T follicular helper cell (primary cell): ENCODE results near the gene ATP23.

Experiments
- DNase-seq: peaks from one replicate; pipeline ENCODE4 v3.0.0-alpha.2; 2020; ENCODE audit warnings: low read depth

ATP23 gene

DNA sequence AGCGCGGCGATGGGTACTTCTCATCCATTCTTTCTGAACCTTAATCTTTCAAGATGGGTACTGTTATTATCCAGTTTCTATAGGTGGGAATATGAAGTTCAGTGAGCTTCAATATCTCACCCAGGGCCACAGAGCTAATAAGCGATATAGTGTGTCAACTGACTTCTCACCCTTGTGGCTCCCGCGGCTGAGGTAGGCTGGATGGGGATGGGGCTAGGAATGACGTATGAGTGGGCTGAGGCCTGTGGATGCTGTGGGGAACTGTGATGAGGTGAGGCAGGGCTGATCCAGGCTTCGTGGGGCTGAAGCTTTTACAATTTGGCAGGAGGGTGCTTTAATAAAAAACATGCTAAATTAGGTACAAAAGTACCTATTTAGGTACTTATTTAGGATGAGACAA is 32.9 kb upstream of the ATP23 start:
- DNase-seq: no peak

DNA sequence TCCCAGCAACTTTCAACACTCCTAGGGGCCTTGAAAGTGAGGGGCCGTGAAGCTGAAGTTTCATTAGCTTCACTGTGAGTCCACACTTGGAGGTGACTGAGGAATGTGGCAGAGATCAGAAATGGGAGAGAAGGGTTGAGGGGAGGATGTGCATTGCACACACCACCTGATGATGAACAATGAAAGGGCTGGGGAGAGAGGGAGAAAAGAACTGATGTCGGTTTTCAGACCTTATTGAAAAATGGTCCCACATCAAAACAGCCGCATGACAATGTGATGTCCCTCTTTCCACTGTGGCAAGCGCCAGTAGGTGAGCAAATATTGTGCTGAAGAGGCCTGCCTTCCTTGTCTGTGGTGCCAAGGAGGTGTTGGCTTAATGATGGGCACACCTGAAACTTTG is 32.3 kb upstream of the ATP23 start:
- no peak for DNase-seq

DNA sequence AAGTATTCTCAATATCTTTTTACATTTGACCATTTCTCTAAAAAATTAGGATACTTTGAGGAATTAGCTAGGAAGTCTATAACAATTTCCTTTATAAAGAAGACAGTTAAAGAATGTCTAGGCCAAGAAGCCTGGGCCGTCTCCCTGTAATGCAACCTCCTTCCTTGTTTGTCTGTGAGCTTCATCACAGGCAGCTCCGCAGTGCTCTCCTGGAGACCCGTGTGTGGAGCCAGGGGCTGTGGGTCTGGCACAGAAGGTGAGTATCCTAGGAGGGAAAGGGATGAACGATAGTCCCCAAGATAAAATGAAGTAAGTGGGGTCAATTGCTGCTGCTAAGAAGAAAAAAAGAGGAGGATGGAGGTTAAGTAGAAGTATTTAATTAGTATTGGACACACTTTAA is 31.8 kb upstream of the ATP23 start:
- DNase-seq: no peak

DNA sequence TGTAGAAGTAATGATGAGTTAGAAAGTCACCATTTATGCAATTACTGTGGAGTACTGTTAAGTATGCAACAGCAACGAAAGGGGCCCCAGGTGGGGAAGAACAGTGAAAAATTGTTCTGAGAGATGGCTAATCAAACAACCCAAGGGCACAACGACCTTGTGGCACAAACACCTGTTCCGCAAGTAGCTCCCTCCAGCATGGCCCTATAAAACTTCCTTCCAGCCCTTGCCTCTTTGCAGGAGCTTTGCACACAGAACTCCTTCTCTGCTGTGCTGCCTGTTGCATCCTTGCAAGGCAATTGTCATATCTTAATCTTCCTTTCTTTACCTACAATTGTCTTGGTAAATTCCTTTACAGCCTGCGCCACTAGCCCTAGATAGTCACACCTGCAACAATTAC is 23.2 kb upstream of the ATP23 start:
- DNase-seq: no peak

DNA sequence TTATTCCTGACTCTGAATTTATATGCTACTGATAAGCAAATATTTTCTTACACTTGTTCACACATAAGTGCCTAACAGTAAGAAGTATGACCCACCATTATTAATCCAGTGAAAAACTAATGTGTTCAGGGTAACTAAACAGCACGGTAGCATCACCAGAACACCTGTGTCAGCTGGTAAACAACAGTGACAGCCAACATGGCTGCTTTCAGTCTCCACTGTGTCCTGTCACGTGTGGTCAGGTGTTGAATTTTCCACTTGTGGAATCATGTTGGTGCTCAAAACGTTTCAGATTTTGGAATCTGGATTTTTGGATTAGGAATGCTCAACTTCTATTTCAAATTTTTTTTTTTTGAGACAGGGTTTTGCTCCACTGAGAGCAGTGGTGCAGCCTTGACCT is 14.3 kb upstream of the ATP23 start:
- DNase-seq: no peak

DNA sequence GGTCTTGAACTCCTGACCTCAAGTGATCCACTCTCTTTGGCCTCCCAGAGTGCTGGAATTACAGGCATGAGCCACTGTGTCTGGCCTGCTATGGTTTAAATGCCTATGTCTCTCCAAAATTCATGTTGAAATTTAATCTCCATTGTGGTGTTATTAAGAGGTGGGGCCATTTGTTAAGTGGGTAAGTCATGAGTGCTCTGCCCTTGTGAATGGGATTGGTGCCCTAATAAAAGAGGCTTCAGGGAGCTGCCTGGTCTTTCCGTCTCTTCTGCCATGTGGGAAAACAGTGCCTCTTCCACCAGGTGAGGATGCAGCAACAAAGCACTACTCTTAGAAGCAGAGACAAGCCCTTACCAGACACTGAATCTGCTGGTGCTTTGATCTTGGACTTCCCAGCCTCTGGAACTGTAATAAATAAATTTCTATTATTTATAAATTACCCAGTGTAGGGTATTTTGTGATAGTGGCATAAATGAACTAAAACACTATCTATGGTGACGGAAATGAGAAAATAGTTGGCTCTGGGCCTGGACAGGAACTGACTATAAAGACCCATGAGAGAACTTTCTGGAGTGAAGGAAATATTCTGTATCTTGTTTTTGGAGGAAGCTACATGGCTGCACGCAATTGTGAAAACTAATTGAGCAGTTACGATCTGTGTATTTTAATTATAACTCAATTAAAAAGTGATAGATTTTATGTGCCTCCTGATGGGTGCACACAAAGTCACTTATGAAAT is 12.1 kb upstream of the ATP23 start:
- DNase-seq: no peak

DNA sequence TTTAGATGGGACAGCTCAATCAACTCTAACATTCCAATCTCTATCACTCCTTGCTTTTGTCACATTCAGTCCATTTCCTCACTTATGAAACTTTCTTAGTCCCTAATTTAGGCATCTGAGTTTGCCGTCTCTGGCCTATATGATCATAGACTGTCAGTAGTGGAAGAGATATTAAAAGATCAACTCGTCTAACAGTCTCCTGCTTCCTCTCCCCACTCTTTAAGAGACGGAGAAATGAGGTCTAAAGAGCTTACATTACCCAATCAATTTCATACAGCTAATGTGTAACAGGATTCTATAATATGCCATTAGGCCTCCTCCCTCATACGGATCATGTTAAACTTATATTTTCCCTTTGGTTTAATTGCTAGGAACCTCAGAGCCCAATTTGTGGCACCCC is 6.5 kb upstream of the ATP23 start:
- no peak for DNase-seq

DNA sequence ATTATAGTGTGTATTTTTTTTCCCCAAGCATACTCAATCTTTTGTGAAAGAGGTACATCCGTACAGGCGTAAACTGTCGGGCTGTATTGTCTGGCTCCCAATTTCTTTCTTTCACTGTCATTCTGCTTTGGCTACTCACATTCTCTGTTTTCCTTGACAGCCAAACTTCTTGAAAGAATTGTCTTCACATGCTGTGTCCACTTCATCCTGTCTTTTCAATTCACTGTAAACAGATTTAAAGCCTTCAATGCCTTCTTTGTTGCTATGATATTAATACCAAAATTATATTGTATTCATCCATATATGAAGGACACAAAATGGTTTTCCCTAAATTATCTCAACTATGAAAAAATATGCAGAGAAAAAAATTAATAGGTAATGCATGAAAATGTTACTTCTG is 6.0 kb upstream of the ATP23 start:
- no peak for DNase-seq

DNA sequence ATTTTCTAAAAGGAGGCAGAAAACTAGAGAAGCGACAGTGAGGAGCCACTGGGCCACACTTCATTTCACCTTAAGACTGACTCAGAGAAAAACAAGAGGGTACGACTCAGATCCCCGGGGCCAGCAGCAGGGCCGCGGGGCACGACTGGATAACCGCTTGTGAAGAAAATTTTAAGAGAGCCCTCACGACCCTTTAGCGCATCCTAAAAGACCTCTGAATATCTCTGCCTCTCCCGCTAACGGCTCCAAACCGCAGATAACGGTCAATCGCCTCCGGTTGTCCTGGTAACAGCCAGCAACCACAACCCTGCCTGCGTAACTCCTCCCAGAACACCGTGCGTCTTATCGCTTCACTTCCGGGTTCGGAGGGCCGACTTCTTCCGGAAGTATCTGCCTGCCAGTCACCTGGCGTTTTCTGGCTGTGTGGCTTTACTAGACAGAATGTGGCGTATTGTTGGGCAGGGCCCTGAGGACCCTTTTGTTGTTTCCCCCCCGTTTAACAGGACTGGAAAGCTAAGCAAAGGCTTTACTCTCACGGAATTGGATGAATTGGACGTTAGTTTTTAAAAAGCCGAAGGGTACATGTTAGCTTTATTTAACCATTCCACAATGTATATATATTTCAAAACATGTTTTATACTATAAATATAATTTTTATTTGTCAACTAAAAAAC is 5.4 kb upstream of the ATP23 start:
- DNase-seq: peak; percentile 90

DNA sequence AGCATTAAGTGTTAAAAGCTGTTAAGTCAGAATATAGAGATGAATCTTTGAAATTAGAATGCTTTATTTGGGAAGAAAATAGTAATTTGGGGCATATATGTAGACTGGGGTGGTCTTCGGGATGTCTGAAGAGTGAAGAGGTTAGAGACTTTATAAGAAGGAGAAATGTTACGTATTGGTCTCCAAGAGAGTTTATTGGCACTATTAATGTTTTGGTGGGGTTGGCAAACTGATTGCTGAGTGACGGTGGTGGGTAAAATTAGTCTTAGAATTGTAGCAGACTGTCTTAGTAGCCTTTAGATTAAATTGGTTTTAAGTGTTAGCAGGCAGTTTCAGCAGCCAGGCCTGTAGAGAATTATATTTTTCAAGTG is 4.9 kb upstream of the ATP23 start:
- no peak for DNase-seq

DNA sequence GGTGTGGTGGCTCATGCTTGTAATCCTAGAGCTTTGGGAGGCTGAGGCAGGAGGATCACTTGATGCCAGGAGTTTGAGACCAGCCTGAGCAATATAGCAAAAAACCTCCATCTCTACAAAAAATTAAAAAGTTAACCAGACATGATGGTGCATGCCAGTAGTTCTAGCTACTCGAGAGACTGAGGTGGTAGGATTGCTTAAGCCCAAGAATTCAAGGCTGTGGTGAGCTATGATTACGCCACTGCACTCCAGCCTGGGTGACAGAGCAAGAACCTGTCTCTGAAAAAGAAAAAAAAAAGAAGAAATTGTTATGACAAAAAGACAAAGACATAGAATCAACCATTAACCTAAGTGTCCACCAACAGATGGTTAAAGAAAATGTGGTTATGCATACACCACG is 2.1 kb upstream of the ATP23 start:
- no peak for DNase-seq

DNA sequence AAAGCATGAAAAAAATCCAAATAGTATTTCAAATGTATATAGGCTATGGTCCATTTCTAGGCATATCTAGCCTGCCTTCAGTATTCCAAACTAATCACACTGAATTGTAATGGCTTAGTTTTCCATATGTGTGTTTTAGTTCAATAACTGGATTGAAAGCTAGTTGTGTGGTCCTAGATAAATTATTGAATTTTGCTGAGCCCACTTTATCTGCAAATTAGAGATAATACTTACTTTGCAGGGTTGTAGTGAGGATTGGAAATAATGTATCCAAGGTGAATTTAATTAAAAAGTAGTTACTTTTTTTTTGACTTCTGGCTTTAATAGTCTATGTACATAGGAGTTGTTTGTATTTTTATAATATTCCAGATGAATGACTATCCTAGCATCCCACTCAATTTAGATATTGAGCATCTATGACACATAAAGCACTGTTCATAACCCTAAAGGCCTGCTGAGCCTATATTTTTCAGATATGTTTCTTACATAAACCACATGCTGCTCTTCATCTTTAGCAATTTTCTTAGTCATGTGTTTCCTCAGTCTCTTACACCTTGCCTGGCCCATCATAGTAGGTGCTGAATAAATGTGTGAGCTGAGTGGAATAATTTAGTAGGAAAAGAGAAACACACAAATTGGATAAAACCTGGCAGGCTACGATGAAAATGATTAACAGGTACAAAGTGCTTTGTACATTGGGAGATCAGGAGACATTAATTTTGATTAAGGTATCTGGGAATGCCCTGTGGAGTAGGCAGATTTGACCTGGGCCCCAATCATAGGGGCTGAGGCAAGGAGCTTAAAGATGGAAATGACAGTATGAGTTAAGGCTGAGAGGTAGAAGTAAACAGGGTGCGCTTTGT is 1.1 kb upstream of the ATP23 start:
- DNase-seq: no peak

DNA sequence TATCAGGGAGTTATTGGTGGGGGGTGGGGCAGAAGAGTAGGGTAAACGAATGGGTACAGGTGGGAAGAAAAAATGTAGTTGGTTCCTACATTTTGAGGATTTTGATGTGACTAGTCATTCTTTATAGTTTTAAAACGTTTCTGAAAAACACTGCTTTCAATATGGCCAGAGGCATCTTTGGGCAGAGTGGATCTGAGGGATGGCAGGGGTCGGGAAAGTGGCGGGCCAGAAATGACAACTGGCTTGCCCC is 527 bp upstream of the ATP23 start:
- peak; percentile 2 for DNase-seq

DNA sequence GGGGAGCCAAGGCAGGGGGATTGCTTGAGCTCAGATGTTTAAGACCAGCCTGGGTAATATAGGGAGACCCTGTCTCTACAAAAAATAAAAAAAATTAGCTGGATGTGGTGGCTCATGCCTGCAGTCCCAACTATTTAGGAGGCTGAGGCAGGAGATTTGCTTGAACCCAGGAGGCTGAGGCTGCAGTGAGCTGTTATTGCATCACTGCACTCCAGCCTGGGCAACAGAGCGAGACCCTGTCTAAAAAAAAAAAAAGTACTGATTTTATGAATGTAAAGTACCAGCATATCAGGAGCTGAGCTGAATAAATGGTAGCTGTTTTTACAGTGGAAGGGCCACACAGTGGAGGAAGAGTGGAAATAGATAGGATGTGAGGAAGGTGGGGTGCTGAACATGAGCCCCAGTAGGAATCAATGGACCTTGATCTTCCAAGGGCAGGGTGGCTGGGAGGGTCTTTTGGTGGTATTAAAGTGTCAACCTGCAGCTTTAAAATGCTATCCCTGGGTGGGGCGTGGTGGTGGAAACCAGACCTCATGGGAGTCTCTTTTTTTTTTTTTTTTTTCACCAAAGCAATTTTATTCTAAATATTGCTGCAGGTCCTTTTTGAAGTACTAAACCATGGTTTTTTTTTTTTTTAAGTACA is 2.2 kb downstream of the ATP23 start:
- DNase-seq: no peak

DNA sequence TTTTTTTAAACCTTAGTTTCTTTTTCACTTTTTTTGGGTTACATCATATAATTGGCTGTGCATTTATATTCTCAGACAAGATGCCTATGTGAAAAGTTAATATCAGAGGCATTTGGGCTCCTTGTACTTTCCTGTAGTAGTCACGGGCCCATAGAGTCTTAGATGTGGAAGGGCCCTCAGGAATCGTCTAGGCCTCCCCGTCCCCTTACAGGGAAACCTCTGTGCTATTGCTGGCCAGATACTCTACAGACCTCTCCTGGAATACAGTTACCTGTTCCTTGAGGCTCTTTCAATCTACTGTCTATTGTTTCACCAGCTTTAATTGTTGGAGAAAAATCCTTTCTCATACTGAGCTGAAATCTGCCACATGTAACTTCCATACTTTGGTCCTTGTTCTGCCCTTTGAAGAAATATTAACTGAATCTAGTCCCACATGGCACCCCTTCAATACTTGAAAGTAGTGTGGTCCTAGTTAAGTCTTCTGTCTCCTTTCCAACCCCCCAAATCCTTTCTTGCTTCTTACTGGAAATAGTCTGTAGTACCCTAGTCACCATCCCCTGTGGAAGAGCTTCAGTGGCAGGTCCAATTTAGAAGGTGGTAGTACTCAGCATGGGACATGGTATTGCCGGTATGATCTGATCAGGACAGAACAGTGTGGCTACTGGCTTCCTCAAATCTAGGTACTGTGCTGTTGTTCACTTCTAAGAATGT is 3.1 kb downstream of the ATP23 start:
- no peak for DNase-seq

DNA sequence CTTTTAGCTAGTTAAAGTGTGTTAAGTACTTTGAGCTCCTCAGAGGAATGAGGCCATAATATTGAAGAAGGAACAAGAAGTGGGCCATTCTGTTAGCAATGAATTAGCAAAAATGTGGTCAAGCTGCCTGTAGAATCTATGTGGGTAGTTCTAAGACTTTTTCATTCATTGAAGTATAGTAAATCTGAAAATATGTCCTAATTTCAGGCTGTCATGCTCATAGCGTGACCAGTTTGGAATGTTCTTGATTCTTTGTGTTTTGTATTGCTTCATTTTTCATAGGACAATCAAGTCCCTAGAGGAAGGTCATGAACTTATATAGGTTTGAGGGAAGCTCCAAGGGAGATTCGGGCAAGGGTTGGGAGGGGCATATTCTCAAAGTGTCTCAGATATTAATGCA is 11.4 kb downstream of the ATP23 start:
- no peak for DNase-seq

DNA sequence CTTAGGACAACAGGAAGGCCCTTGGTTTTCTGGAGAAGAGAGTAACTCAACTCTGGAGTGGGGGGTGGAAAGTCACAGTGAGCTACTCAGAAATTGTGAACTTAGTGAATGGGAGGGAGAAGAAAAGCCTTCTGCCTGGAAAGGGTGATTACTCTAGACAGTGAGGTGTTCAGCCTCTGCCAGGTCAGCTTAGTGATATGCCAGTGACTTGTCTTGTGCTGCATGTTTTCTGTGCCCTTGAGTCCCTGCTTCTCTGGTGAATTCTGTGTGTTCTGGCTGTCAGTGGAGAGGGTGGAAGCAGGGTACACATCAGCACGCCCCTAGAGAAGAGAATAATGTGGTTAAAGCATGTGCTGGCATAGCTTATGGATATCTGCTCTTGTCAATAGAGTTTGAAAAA is 13.4 kb downstream of the ATP23 start:
- DNase-seq: no peak

DNA sequence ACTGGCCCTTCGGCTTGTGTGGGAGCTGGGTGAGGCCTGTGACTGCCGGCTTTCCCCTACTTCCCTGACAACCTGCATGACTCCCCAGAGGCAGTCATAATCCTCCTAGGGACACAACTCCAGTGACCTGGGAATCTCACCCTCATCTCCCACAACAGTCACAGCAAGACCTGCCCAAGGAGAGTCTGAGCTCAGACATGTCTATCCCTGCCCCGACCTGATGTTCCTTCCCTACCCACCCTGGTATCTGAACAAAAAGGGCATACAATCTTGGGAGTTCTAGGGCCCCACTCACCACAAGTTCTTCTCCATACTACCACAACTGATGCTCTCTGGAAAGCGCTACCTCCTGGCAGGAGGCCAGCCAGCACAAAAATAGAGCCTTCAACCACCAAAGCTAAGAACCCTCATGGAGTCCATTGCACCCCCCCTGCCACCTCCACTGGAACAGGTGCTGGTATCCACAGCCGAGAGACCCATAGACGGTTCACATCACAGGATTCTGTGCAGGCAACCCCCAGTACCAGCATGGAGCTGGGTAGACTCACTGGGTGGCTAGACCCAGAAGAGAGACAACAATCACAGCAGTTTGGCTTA is 16.8 kb downstream of the ATP23 start:
- no peak for DNase-seq

DNA sequence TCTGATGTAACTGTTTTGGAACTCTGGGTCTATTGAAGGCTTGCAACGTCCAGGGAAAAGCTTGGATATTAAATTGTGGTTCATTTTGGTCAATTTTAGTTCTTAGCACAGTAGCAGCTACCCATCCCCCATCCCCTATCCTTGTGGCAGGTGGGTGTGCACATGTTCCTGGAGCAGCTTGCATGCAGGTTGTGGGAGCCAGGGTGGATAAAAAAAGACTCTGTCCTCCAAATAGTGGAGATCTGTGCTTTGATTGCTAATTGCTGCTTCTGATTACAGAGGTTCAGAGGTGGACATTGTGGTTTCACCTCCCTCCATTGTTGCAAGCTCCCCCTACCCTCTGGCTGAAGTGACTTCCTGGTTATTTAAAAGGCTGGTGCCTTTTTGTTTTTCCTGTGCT is 23.1 kb downstream of the ATP23 start:
- no peak for DNase-seq

DNA sequence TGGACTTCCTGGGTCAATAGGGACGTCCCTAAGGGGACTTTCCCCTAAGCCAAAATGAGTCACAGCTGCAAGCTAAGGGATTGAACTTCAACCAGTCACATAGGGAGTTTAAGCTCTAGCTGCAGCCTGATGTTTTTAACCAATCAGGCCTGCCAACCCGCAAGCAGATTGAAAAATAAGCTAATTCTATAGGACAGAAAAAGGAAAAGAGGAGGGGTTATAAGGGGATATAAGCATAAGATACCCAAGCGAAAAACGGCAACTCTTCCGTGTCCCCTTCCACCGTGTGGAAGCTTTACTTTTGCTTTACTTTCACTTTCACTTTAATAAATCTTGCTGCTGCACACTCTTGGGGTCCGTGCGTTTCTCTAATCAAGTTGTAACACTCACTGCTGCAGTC is 24.4 kb downstream of the ATP23 start:
- no peak for DNase-seq

DNA sequence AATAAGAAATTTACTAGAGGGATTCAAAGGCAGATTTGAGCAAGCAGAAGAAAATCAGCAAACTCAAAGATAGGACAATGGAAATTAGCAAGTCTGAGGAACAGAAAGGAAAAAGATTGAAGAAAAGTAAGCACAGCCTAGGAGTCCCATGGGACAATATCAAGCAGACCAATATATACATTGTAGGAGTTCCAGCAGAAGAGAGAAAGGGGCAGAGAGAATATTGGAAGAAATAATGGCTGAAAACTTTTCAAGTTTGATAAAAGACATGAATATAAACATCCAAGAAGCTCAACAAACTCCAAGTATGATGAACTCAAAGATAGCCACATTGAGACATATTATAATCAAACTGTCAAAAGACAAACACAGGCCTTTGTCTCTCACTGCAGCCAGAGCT is 25.2 kb downstream of the ATP23 start:
- no peak for DNase-seq
